ENCODE measurements around the gene KCNQ1OT1.

DNA sequence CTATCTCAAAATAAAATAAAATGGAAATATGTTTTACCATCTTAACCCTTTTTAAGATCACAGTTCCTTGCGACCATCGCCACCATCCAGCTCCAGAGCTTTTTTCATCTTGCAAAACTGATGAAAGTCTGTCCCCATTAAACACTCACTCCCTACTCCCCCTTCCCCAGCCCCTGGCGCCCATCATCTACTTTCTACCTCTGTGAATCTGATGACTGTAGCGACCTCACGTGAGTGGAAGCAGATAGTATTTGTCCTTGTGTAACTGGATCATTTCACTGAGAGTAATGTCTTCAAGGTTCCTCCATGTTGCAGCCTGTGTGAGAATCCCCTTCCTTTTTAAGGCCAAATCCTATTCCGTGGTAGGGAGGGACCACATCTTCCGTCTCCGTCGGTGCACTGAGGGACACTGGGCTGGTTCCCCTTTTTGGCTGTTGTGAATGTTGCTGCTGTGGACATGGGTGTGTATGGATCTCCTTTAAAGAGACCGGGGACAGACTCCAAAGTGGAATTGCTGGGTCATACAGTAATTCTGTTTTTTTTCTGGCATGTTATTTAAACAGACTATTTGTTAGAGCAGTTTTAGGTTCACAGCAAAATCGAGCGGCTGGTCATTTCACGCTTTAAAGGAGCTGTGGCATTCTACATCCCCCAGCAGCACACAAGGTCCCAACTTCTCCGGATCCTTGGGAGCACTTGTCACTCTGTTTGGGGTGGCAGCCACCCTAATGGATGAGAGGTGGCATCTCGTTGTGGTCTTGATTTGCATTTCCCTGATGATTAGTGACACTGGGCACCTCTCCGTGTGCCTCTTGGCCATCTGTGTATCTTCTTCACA, 135.0 kb downstream of the KCNQ1OT1 start:
- TF ChIP-seq, protein P1, sequence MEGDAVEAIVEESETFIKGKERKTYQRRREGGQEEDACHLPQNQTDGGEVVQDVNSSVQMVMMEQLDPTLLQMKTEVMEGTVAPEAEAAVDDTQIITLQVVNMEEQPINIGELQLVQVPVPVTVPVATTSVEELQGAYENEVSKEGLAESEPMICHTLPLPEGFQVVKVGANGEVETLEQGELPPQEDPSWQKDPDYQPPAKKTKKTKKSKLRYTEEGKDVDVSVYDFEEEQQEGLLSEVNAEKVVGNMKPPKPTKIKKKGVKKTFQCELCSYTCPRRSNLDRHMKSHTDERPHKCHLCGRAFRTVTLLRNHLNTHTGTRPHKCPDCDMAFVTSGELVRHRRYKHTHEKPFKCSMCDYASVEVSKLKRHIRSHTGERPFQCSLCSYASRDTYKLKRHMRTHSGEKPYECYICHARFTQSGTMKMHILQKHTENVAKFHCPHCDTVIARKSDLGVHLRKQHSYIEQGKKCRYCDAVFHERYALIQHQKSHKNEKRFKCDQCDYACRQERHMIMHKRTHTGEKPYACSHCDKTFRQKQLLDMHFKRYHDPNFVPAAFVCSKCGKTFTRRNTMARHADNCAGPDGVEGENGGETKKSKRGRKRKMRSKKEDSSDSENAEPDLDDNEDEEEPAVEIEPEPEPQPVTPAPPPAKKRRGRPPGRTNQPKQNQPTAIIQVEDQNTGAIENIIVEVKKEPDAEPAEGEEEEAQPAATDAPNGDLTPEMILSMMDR (IDR thresholded peaks at IDR 0.05) = no peak
- TF ChIP-seq EZH2 (IDR thresholded peaks at IDR 0.05) (no peak), EZH2phosphoT487 (IDR thresholded peaks at IDR 0.05) (no peak)
